Measurements from ENCODE around the gene ADAMTS12. TPM values are rescaled to one million over a fixed set of nuclear protein-coding genes. Genes with fewer than 3 reads are reported as not detected.
A peak's percentile ranks its signal among the peaks of the same experiment; 100 is the strongest.

ADAMTS12 gene
- total and polyA plus RNA-seq, 10 of the 15 experiments (the other 5 are each of a cell fraction or from before 2014, with no cell fraction given): 0.11 to 35.8 (median 20.7) TPM

GRCh38 chr5:33857037-33857436 lies 34.8 kb downstream of the ADAMTS12 start (continued):
- TF ChIP-seq IRF3 (IDR thresholded peaks at IDR 0.05) (no peak), MYC (IDR thresholded peaks at IDR 0.05; ENCODE audit: insufficient read depth, insufficient read length, insufficient replicate concordance, low read length, severe bottlenecking) (no peak), CHD4 (IDR thresholded peaks at IDR 0.05) (no peak), PBX3 (IDR thresholded peaks at IDR 0.05; ENCODE audit: insufficient replicate concordance, low read depth, low read length) (no peak), SRF (IDR thresholded peaks at IDR 0.05; ENCODE audit: low read depth in 2 of 2, low read length in 2 of 2) (no peak), ZBTB4 (CRISPR knock-in tag; IDR thresholded peaks at IDR 0.05) (no peak), ZNF24 (IDR thresholded peaks at IDR 0.05) (no peak), RUNX3 (IDR thresholded peaks at IDR 0.05; ENCODE audit: low read length) (peak; percentile 85), CHD2 (IDR thresholded peaks at IDR 0.05; ENCODE audit: borderline replicate concordance, low read depth, low read length) (no peak), ZNF687 (IDR thresholded peaks at IDR 0.05) (no peak; the same call in 1 of the 2 replicates), EP300 (IDR thresholded peaks at IDR 0.05; ENCODE audit: borderline replicate concordance in 1 of 2, control insufficient read depth in 1 of 2, low read depth in 2 of 2, low read length in 2 of 2) (peak in 1 of 2 experiments; percentile 63; a peak in 2 of 4 replicates), ELK1 (IDR thresholded peaks at IDR 0.05; ENCODE audit: low read depth, low read length) (no peak), ASH2L (IDR thresholded peaks at IDR 0.05; ENCODE audit: borderline replicate concordance, low read depth) (no peak), BRCA1 (IDR thresholded peaks at IDR 0.05; ENCODE audit: low read depth, low read length) (no peak), SP1 (IDR thresholded peaks at IDR 0.05; ENCODE audit: low read depth, low read length) (no peak), NR2C1 (IDR thresholded peaks at IDR 0.05) (no peak), IKZF2 (IDR thresholded peaks at IDR 0.05) (peak; percentile 49 to 69; a peak in 3 of 4 replicates), PAX8 (IDR thresholded peaks at IDR 0.05) (no peak), ESRRA (IDR thresholded peaks at IDR 0.05; ENCODE audit: low read length) (no peak), GABPA (IDR thresholded peaks at IDR 0.05; ENCODE audit: low read depth) (no peak)
